Non-pigmented ciliary epithelial cell (primary cell): ENCODE results near the gene AK8.
"Not testable (repeated sequence)": the region's sequence is repeated elsewhere in the genome, so short reads cannot be mapped to it uniquely, and the experiment has no call there.

Source experiments
- DNase-seq: peaks from one replicate; pipeline ENCODE4 v3.0.0-alpha.2; 2010; ENCODE audit warnings: low read depth

The AK8 gene

GRCh38 chr9:132742821-132743311 is 135.2 kb downstream of the AK8 start:
- no peak for DNase-seq

- DNase-seq, result no peak
Measured at GRCh38 chr9:132740526-132741309, 137.4 kb downstream of the AK8 start.

GRCh38 chr9:132739710-132740310 is 138.3 kb downstream of the AK8 start:
- DNase-seq, result no peak

- DNase-seq, result no peak
Measured at GRCh38 chr9:132733260-132733815, 144.7 kb downstream of the AK8 start.

- no peak for DNase-seq
Measured at GRCh38 chr9:132732326-132733259, 145.5 kb downstream of the AK8 start.

- no peak for DNase-seq
Measured at GRCh38 chr9:132731230-132731629, 146.9 kb downstream of the AK8 start.

GRCh38 chr9:132730054-132731033 is 147.7 kb downstream of the AK8 start:
- DNase-seq, result no peak

GRCh38 chr9:132729235-132729890 is 148.7 kb downstream of the AK8 start:
- no peak for DNase-seq

GRCh38 chr9:132728497-132728896 is 149.6 kb downstream of the AK8 start:
- no peak for DNase-seq

- DNase-seq, result no peak
Measured at GRCh38 chr9:132728071-132728470, 150.0 kb downstream of the AK8 start.

- DNase-seq, result no peak
Measured at GRCh38 chr9:132726576-132727130, 151.4 kb downstream of the AK8 start.

GRCh38 chr9:132725306-132725705 is 152.8 kb downstream of the AK8 start:
- DNase-seq, result no peak

GRCh38 chr9:132723809-132724208 is 154.3 kb downstream of the AK8 start:
- no peak for DNase-seq

GRCh38 chr9:132722564-132723065 is 155.5 kb downstream of the AK8 start:
- DNase-seq, result no peak

- no peak for DNase-seq
Measured at GRCh38 chr9:132721661-132722060, 156.4 kb downstream of the AK8 start.

- not testable (repeated sequence) for DNase-seq
Measured at GRCh38 chr9:132718381-132718928, 159.6 kb downstream of the AK8 start.

GRCh38 chr9:132717326-132717945 is 160.6 kb downstream of the AK8 start:
- DNase-seq, result no peak

- DNase-seq, result no peak
Measured at GRCh38 chr9:132716007-132716406, 162.1 kb downstream of the AK8 start.

- DNase-seq, result no peak
Measured at GRCh38 chr9:132712753-132713152, 165.3 kb downstream of the AK8 start.
